Measurements from ENCODE around the gene MUC20. TPM values are rescaled to one million over a fixed set of nuclear protein-coding genes. Genes with fewer than 3 reads are reported as not detected.
A peak's percentile ranks its signal among the peaks of the same experiment; 100 is the strongest.
"Not testable (repeated sequence)": the region's sequence is repeated elsewhere in the genome, so short reads cannot be mapped to it uniquely, and the experiment has no call there.

Gene MUC20
- total RNA-seq, 6 experiments from 2014 or later = 1.9 to 40.7 (median 22.6) TPM

- peaks cover 0 to 5% (median 0%) of the 10 kb centered on the region in 4 donors for H3K4me1 ChIP-seq
- H3K36me3 ChIP-seq = peaks cover 0 to 23% (median 10%) of the 10 kb centered on the region in 4 donors
- peak overlapping the region in 2 of 3 donors; percentile 3 to 14 for H3K4me3 ChIP-seq
- no peaks in the 10 kb centered on the region for H3K9me3 ChIP-seq
- 76% methylated on average over 6 of the region's 7 CpGs for WGBS (ENCODE audit: insufficient coverage, low coverage, low lambda C conversion rate, missing lambda C conversion rate)
- no peaks in the 10 kb centered on the region for H3K27me3 ChIP-seq
- H3K27ac ChIP-seq = no peak overlapping the region
- DNase-seq = peak in 2 of 3 donors; percentile 28 to 29
- intact Hi-C loops (cut with DNase I) = no loop called here
- TF ChIP-seq CTCF (IDR thresholded peaks at IDR 0.05) (no peak), POLR2A (IDR thresholded peaks at IDR 0.05) (no peak)
- ATAC-seq = no peak
Observed at GRCh38 chr3:195727606-195728195, 6.9 kb downstream of the MUC20 start.

GRCh38 chr3:195728789-195729188 lies 8.0 kb downstream of the MUC20 start:
- H3K27ac ChIP-seq; H3K9me3 ChIP-seq; H3K27me3 ChIP-seq; H3K4me1 ChIP-seq; H3K4me3 ChIP-seq; ATAC-seq; DNase-seq; intact Hi-C loops (cut with DNase I): not testable (repeated sequence)
- 84% methylated on average over 4 of the region's 5 CpGs for WGBS (ENCODE audit: insufficient coverage, low coverage, low lambda C conversion rate, missing lambda C conversion rate)
- H3K36me3 ChIP-seq = peaks cover 0 to 34% (median 17%) of the 10 kb centered on the region in 4 donors

- no peaks in the 10 kb centered on the region for H3K27me3 ChIP-seq
- no peak overlapping the region for H3K27ac ChIP-seq
- intact Hi-C loops (cut with DNase I) = no loop called here
- H3K4me3 ChIP-seq = no peak overlapping the region
- ATAC-seq = peak in 1 of 4 donors; percentile 30
- H3K9me3 ChIP-seq = no peaks in the 10 kb centered on the region
- 83% methylated on average over 7 of the region's 18 CpGs for WGBS (ENCODE audit: insufficient coverage, low coverage, low lambda C conversion rate, missing lambda C conversion rate)
- H3K36me3 ChIP-seq = peaks cover 0 to 39% (median 20%) of the 10 kb centered on the region in 4 donors
- DNase-seq = peak; percentile 20 to 42 (median 22)
- TF ChIP-seq POLR2A (IDR thresholded peaks at IDR 0.05) = no peak
- no peak for TF ChIP-seq CTCF (IDR thresholded peaks at IDR 0.05)
- H3K4me1 ChIP-seq = peaks cover 0 to 5% (median 0%) of the 10 kb centered on the region in 4 donors
Observed at GRCh38 chr3:195729476-195730251, 8.9 kb downstream of the MUC20 start.

- TF ChIP-seq POLR2A (IDR thresholded peaks at IDR 0.05) = no peak
- TF ChIP-seq CTCF (IDR thresholded peaks at IDR 0.05) = no peak
- Histone ChIP-seq H3K9me3 (no peaks in the 10 kb centered on the region), H3K4me3 (no peak overlapping the region), H3K27ac (no peak overlapping the region), H3K36me3 (peaks cover 4 to 51% (median 24%) of the 10 kb centered on the region in 4 donors), H3K4me1 (peaks cover 0 to 5% (median 0%) of the 10 kb centered on the region in 4 donors), H3K27me3 (no peaks in the 10 kb centered on the region)
- DNase-seq = peak; percentile 18 to 45 (median 20)
- WGBS (ENCODE audit: insufficient coverage, low coverage, low lambda C conversion rate, missing lambda C conversion rate) = 60% methylated on average over 1 of the region's 11 CpGs
- ATAC-seq = no peak
- intact Hi-C loops (cut with DNase I) = no loop called here
Observed at GRCh38 chr3:195731356-195731905, 10.7 kb downstream of the MUC20 start.

GRCh38 chr3:195732940-195733339 lies 12.2 kb downstream of the MUC20 start:
- Histone ChIP-seq H3K4me1 (no peaks in the 10 kb centered on the region), H3K27me3 (no peaks in the 10 kb centered on the region), H3K36me3 (peaks cover 4 to 61% (median 27%) of the 10 kb centered on the region in 4 donors), H3K4me3 (no peak overlapping the region), H3K9me3 (no peaks in the 10 kb centered on the region), H3K27ac (no peak overlapping the region)
- WGBS (ENCODE audit: insufficient coverage, low coverage, low lambda C conversion rate, missing lambda C conversion rate) = 86% methylated on average over 9 of the region's 12 CpGs
- DNase-seq (peak in 2 of 3 donors; percentile 26 to 53), ATAC-seq (peak in 2 of 4 donors; percentile 34 to 35)
- TF ChIP-seq CTCF (IDR thresholded peaks at IDR 0.05) = no peak
- TF ChIP-seq POLR2A (IDR thresholded peaks at IDR 0.05) = no peak
- intact Hi-C loops (cut with DNase I) = no loop called here

All from right lobe of liver (tissue), 6 donors.